Amygdala (tissue), 56 donors: Measurements from ENCODE around the gene GNB1L.
"Not testable (repeated sequence)": the region's sequence is repeated elsewhere in the genome, so short reads cannot be mapped to it uniquely, and the experiment has no call there.

ENCODE experiments used
- DNase-seq, 56 donors: peaks; one replicate each; lab custom pipeline; 2025; lab: John Stamatoyannopoulos, UW

Gene GNB1L

DNA sequence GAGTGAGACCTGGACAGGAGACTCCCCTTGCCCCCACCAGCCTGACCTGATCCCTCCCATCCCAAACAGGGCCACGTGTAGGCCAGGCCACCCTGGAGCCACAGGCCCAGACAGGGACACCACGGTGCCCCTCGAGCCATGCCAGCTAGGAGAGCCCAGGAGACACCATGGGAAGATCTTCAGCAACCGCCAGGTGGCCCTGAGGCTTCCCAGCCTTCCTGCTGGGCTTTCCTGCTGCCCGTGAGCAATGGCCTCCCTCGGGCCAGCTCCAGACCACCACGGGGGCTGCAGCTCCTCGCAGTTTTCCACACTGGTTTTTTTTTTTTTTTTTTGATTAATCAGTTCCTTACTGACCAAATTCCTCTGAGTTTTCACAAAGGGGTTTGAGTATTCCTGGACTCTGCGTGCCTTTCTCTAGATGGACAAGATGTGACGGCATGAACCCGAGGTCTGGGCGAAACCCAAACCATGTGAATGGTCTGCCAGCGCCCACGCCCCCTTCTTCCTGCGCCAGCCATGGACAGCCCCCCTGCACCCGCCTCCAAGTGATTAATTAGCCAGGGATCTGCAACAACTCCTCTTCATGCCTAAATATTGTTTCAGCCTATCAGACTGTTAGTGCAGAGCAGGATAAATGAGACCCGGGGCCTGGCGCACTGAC lies 53.2 kb downstream of the GNB1L start:
- no peak for DNase-seq

- no peak for DNase-seq
Observed at GRCh38 chr22:19800761-19801244, 53.9 kb downstream of the GNB1L start.

DNA sequence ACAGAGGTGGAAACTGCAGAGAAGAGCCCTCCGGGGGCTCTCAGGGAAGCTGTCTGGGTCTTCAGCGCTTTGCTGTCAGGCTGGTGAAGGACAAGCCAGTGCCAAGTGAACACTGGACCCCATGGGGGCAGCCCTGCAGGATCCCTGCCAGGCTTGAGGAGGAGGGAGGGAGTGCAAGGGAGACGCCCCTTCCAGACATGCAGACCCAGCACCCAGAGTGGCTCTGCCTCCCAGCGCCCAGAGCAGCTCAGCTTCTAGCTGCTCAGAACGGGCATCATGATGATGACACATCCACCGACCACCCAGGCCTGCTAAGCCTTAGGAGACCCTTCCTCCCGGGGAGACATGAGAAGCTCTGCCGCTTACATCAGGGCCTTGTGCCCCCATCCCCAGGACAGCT lies 54.4 kb downstream of the GNB1L start:
- no peak for DNase-seq

DNA sequence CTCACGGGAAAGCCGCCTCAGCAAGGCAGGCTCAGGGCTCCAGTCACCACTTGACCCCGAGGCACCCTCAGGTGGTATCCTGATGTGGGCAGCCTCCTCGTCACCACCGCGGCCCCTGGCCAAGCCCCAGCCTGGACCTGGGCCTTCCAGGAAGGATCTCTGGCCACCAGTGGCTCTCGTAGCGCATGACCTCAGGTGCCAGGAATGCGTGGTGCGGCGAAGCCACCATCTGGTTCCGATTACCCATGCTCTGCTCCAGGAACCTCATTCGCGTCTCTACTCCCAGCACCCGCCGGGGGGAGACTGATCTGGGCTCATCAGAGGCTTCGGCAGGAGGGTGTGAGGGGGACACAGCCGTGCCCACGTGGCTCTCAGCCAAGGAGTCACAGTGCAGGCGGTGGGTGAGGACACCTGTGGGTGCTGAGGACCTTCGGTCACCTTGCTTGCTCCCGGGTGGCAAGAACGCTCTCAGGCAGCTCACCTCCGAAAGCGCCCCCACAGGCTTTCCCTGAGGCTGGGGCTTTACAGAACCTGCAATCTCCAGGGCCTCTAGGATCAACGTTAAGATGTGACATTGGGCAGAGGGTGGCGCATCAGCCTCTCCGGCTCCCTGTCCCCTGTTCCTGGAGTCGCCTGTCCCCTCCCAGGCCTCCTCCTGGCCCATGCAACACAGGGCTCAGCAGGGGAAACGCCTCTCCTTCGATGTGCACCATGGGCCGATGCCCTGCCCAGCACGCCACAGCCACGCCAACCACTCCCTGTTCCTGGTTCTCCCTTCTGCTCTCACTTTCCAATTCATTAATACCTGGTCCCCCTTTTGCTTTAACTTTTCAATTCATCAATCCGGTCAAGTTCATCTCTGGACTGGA lies 55.1 kb downstream of the GNB1L start:
- DNase-seq: no peak

GRCh38 chr22:19798891-19799293 lies 55.8 kb downstream of the GNB1L start:
- no peak for DNase-seq

GRCh38 chr22:19798003-19798665 lies 56.5 kb downstream of the GNB1L start:
- no peak for DNase-seq

DNA sequence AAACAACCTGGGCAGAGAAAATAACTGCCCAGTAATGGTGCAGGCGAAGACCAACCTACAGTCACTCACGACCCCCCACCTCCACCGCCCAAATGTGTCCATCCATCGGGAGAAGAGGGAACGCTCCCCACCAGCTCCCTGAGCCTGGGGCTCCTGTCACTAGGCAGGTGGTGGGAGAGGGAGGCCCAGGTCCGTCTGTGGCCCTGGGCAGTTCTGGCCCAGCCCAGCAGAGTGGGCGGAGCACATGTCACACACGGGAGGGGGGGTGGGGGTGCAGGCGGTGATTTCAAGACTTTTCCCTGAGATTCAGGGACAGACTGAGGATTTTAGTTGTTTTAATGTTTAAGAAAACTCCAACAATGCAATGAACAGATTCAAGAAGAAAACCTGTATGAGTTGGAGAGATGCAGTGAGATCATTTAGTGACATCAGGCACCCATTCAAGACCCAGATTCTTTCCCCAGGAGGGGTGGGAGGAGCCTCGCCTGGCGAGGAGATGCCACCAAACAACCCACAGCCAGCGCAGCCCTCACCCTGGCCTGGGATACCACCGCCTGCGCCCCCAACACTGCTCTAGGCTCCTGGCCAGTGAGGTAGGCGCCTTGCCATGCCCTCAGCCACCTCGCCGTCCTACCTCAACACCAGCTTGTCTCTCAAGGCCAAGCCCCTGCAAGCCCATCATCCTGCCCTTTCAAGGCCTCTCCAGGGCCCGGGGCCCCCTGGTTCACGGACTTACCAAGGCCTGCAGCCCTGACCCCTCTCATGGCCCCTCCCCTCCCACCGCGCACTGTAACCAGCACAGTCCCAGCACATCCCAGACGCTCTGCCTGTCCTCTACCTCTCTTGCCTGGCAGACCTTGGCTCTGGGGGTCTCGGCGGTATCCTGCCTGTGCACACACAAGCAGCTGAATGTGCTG lies 57.3 kb downstream of the GNB1L start:
- no peak for DNase-seq

- DNase-seq: no peak
Observed at GRCh38 chr22:19796160-19796559, 58.5 kb downstream of the GNB1L start.

GRCh38 chr22:19795617-19796008 lies 59.1 kb downstream of the GNB1L start:
- DNase-seq: no peak

GRCh38 chr22:19793661-19794310 lies 60.9 kb downstream of the GNB1L start:
- DNase-seq: no peak

- DNase-seq: no peak
Observed at GRCh38 chr22:19793161-19793560, 61.5 kb downstream of the GNB1L start.

- DNase-seq: not testable (repeated sequence)
Observed at GRCh38 chr22:19792383-19792896, 62.2 kb downstream of the GNB1L start.

DNA sequence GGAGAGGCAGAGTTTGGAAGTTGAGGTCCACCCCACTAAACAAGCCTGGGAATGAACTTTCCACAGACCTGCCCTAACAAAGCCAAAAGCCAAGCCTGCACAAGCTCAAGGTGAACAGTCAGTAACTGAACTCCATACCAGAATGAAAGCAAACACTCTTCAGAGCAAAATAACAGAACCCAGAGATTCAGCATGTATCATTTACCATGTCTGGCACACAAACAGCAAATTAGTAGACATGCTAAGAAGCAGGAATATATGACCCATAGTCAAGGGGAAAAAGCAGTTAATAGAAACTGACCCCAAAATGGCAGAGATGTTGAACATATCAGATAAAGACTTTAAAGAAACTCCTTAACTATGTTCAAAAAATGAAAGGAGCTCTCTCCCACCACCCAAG lies 62.8 kb downstream of the GNB1L start:
- no peak for DNase-seq

GRCh38 chr22:19791243-19791642 lies 63.4 kb downstream of the GNB1L start:
- no peak for DNase-seq

- DNase-seq: no peak
Observed at GRCh38 chr22:19789828-19790227, 64.8 kb downstream of the GNB1L start.

- no peak for DNase-seq
Observed at GRCh38 chr22:19789406-19789805, 65.3 kb downstream of the GNB1L start.

- no peak for DNase-seq
Observed at GRCh38 chr22:19788661-19789225, 65.9 kb downstream of the GNB1L start.

GRCh38 chr22:19787849-19788141 lies 66.9 kb downstream of the GNB1L start:
- no peak for DNase-seq
